ENCODE results near the gene SHC3. TPM values are rescaled to one million over a fixed set of nuclear protein-coding genes. Genes with fewer than 3 reads are reported as not detected.

The SHC3 gene
- total and polyA plus RNA-seq, 2 donors (not counting 3 experiments of a cell fraction or from before 2014, with no cell fraction given), result 1.0 to 2.0 TPM

GRCh38 chr9:89078860-89079259, 99.8 kb downstream of the SHC3 start:
- TF ChIP-seq FOS (IDR thresholded peaks at IDR 0.05; ENCODE audit: borderline replicate concordance, insufficient read depth, low read length) (peak; percentile 52), JUN (IDR thresholded peaks at IDR 0.05; ENCODE audit: borderline replicate concordance, insufficient read depth, insufficient read length, low read depth) (peak; percentile 19), EZH2 (IDR thresholded peaks at IDR 0.05; ENCODE audit: borderline replicate concordance, low read depth, low read length, severe bottlenecking) (no peak), CTCF (IDR thresholded peaks at IDR 0.05; ENCODE audit: extremely low read depth in 1 of 2, insufficient read depth in 1 of 2, low read depth in 1 of 2, low read length in 2 of 2) (no peak), GATA2 (IDR thresholded peaks at IDR 0.05; ENCODE audit: insufficient read depth, insufficient read length, low read depth, low read length) (no peak), POLR2AphosphoS5 (IDR thresholded peaks at IDR 0.05; ENCODE audit: insufficient read depth, low read depth, low read length) (no peak), MYC (IDR thresholded peaks at IDR 0.05; ENCODE audit: low read depth, low read length) (no peak), POLR2A (IDR thresholded peaks at IDR 0.05; ENCODE audit: low read depth, low read length) (no peak)
- TF ChIP-seq, protein P1, sequence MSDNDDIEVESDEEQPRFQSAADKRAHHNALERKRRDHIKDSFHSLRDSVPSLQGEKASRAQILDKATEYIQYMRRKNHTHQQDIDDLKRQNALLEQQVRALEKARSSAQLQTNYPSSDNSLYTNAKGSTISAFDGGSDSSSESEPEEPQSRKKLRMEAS (IDR thresholded peaks at IDR 0.05; ENCODE audit: insufficient read depth, insufficient read length), result no peak
- H3K36me3 ChIP-seq (ENCODE audit: control insufficient read depth in 2 of 2, extremely low read depth in 1 of 2, insufficient read depth in 2 of 2, low read length in 2 of 2), result no peaks in the 10 kb centered on the region
- POLR2A ChIA-PET, result no interaction called here
- intact Hi-C loops (cut with micrococcal nuclease), result no loop called here
- peak overlapping the region; percentile 31 for H3K4me2 ChIP-seq (ENCODE audit: insufficient read depth, low read length)
- peaks cover 13% of the 10 kb centered on the region for H3K4me1 ChIP-seq (ENCODE audit: control insufficient read depth, extremely low read depth, insufficient read depth, low read length)
- no peak overlapping the region for H2AFZ ChIP-seq (ENCODE audit: low read depth, low read length)
- CTCF ChIA-PET, result interaction anchor here (1.1 to 1.8 kb wide), 4 partner anchors 9 to 200 kb away, joined by 3 to 7 read pairs (median 4); no protein-coding TSS in a partner anchor
- peak; percentile 86 for DNase-seq (ENCODE audit: low read depth, low spot score)
- H3K9me1 ChIP-seq (replicated peaks; ENCODE audit: control insufficient read depth, extremely low read depth, insufficient read depth, low read length), result no peaks in the 10 kb centered on the region
- no peaks in the 10 kb centered on the region for H3K9me3 ChIP-seq (replicated peaks; ENCODE audit: control insufficient read depth, insufficient read depth, low read length)
- no peak for FAIRE-seq
- BruUV-seq (replicated peaks), result no TSS peak
- no peaks in the 10 kb centered on the region for H3K27me3 ChIP-seq (ENCODE audit: control insufficient read depth in 2 of 2, insufficient read depth in 2 of 2, low read length in 2 of 2)
- dilution Hi-C loops (cut with MboI; ENCODE audit: extremely low pct_ligation_motif_present, low sequenced_read_pairs), result no loop called here
- H3K27ac ChIP-seq (ENCODE audit: insufficient read depth, low read depth, low read length), result no peak overlapping the region
- no peaks in the 10 kb centered on the region for H3K79me2 ChIP-seq (ENCODE audit: control insufficient read depth, insufficient read depth, low read length)
- H3K9ac ChIP-seq (replicated peaks; ENCODE audit: extremely low read depth, insufficient read depth, low read length), result no peak overlapping the region
- no peak overlapping the region for H3K4me3 ChIP-seq (replicated peaks in 1 of 3; ENCODE audit: insufficient read depth in 1 of 3, low read depth in 1 of 3, low read length in 3 of 3)
- no peaks in the 10 kb centered on the region for H4K20me1 ChIP-seq (replicated peaks; ENCODE audit: control insufficient read depth, extremely low read depth, insufficient read depth, low read length)
